Measurements from ENCODE around the gene DENND4C.
"Not testable (repeated sequence)": the region's sequence is repeated elsewhere in the genome, so short reads cannot be mapped to it uniquely, and the experiment has no call there.

Gene DENND4C

GRCh38 chr9:19230355-19231125, at the start of gene DENND4C:
Gene DENND4C (plus strand): TSS chr9:19230693. CDS start chr9:19276175, 45,482 bp downstream.
- DNase-seq (ENCODE audit: low read depth), result peak; percentile 65

GRCh38 chr9:19180991-19181390, 49.5 kb upstream of the DENND4C start:
- DNase-seq (ENCODE audit: low read depth), result no peak

- no peak for DNase-seq (ENCODE audit: low read depth)
Measured at GRCh38 chr9:19181561-19181960, 48.9 kb upstream of the DENND4C start.

GRCh38 chr9:19184144-19184917, 46.2 kb upstream of the DENND4C start:
- peak; percentile 69 for DNase-seq (ENCODE audit: low read depth)

GRCh38 chr9:19185191-19185590, 45.3 kb upstream of the DENND4C start:
- DNase-seq (ENCODE audit: low read depth), result no peak

GRCh38 chr9:19186232-19186631, 44.3 kb upstream of the DENND4C start:
- no peak for DNase-seq (ENCODE audit: low read depth)

GRCh38 chr9:19188771-19189170, 41.7 kb upstream of the DENND4C start:
- DNase-seq (ENCODE audit: low read depth), result no peak

- no peak for DNase-seq (ENCODE audit: low read depth)
Measured at GRCh38 chr9:19192202-19193028, 38.1 kb upstream of the DENND4C start.

- DNase-seq (ENCODE audit: low read depth), result no peak
Measured at GRCh38 chr9:19193029-19193324, 37.5 kb upstream of the DENND4C start.

GRCh38 chr9:19193358-19193973, 37.0 kb upstream of the DENND4C start:
- DNase-seq (ENCODE audit: low read depth), result not testable (repeated sequence)

GRCh38 chr9:19198406-19198805, 32.1 kb upstream of the DENND4C start:
- no peak for DNase-seq (ENCODE audit: low read depth)

GRCh38 chr9:19199012-19199411, 31.5 kb upstream of the DENND4C start:
- DNase-seq (ENCODE audit: low read depth), result no peak

- DNase-seq (ENCODE audit: low read depth), result no peak
Measured at GRCh38 chr9:19200229-19200628, 30.3 kb upstream of the DENND4C start.

- no peak for DNase-seq (ENCODE audit: low read depth)
Measured at GRCh38 chr9:19201899-19202891, 28.3 kb upstream of the DENND4C start.

- DNase-seq (ENCODE audit: low read depth), result no peak
Measured at GRCh38 chr9:19203058-19203457, 27.4 kb upstream of the DENND4C start.

GRCh38 chr9:19208653-19209052, 21.8 kb upstream of the DENND4C start:
- DNase-seq (ENCODE audit: low read depth), result no peak

GRCh38 chr9:19209188-19209587, 21.3 kb upstream of the DENND4C start:
- DNase-seq (ENCODE audit: low read depth), result no peak

GRCh38 chr9:19213823-19214222, 16.7 kb upstream of the DENND4C start:
- DNase-seq (ENCODE audit: low read depth), result no peak

GRCh38 chr9:19216466-19216865, 14.0 kb upstream of the DENND4C start:
- DNase-seq (ENCODE audit: low read depth), result no peak

- DNase-seq (ENCODE audit: low read depth), result no peak
Measured at GRCh38 chr9:19221326-19221725, 9.2 kb upstream of the DENND4C start.

- no peak for DNase-seq (ENCODE audit: low read depth)
Measured at GRCh38 chr9:19223724-19224123, 6.8 kb upstream of the DENND4C start.

Measured in stimulated activated CD4-positive, alpha-beta T cell treated with anti-CD3 and anti-CD28 coated beads, Interleukin-2, amount 100 ng/mL, for 4 hours (primary cell).